Ovary (tissue), 3 donors: Measurements from ENCODE around the gene UPK2.

Experiments used
- EP300 ChIP-seq: sonication (generic); formaldehyde crosslinking; IDR thresholded peaks from one replicate; pipeline ENCODE4 v1.6.1; 2017; ENCODE audit warnings: antibody characterized with exemption
- POLR2A ChIP-seq: fragments of 450-650 bp; IDR thresholded peaks from one replicate; pipeline ENCODE4 v1.6.1; 2017; ENCODE audit warnings: antibody characterized with exemption, mild to moderate bottlenecking, moderate library complexity
- TF ChIP-seq, protein P1 (sequence below), 3 donors: fragments of 450-650 bp in 2 of 3; fragments of 200-600 bp in 1 of 3; IDR thresholded peaks; one replicate each; pipeline versions ENCODE4 v1.5.1 to v1.8.0; 2016 to 2022; ENCODE audit warnings: antibody characterized with exemption in 3 of 3, mild to moderate bottlenecking in 1 of 3
- donor health status: DM: no; HTN: no; CAD: no.

- TF ChIP-seq, protein P1, sequence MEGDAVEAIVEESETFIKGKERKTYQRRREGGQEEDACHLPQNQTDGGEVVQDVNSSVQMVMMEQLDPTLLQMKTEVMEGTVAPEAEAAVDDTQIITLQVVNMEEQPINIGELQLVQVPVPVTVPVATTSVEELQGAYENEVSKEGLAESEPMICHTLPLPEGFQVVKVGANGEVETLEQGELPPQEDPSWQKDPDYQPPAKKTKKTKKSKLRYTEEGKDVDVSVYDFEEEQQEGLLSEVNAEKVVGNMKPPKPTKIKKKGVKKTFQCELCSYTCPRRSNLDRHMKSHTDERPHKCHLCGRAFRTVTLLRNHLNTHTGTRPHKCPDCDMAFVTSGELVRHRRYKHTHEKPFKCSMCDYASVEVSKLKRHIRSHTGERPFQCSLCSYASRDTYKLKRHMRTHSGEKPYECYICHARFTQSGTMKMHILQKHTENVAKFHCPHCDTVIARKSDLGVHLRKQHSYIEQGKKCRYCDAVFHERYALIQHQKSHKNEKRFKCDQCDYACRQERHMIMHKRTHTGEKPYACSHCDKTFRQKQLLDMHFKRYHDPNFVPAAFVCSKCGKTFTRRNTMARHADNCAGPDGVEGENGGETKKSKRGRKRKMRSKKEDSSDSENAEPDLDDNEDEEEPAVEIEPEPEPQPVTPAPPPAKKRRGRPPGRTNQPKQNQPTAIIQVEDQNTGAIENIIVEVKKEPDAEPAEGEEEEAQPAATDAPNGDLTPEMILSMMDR (IDR thresholded peaks at IDR 0.05): no peak
- TF ChIP-seq POLR2A (no peak), EP300 (no peak)
These were observed 9.0 kb upstream of the UPK2 start for GRCh38 chr11:118947091-118947490.
